Measurements from ENCODE around the gene GCNT4.

DNA sequence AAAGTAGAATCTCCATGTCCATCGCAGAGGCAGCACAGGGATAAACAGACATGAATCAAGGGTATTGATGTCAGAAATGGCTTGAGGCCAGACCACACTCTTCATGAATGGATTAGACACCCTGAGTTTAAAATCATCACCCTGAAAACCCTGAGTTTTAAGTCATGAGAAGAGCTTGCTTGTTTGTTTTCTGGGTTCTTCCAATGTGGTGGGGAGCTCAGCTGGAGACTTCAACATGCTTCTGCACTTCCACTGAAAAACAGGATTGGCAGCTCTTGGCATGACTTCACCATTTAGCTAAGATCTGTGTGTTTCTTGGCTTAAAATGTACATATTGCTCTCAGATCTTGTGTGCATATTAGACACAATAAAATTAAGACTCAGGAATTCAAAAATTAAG, 9.8 kb downstream of the GCNT4 start:
- TF ChIP-seq CTCF (IDR thresholded peaks at IDR 0.05) (no peak), POLR2AphosphoS5 (IDR thresholded peaks at IDR 0.05) (no peak), POLR2A (IDR thresholded peaks at IDR 0.05) (no peak)

All from prostate gland (tissue), 2 donors.